Iris pigment epithelial cell (primary cell): ENCODE results near the gene BRSK2.
"Not testable (repeated sequence)": the region's sequence is repeated elsewhere in the genome, so short reads cannot be mapped to it uniquely, and the experiment has no call there.

ENCODE experiments used
- DNase-seq: peaks from one replicate; pipeline ENCODE4 v3.0.0-alpha.2; 2011; ENCODE audit warnings: low read depth

Gene BRSK2

DNA sequence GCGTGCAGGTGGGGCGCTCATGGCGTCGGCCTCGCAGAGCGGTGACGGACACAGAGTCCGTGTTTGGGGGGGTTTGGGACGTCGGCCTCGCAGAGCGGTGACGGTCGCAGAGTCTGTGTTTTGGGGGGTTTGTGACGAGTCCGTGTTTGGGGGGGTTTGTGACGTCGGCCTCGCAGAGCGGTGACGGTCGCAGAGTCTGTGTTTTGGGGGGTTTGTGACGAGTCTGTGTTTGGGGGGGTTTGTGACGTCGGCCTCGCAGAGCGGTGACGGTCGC is 20.1 kb downstream of the BRSK2 start:
- DNase-seq: not testable (repeated sequence)

DNA sequence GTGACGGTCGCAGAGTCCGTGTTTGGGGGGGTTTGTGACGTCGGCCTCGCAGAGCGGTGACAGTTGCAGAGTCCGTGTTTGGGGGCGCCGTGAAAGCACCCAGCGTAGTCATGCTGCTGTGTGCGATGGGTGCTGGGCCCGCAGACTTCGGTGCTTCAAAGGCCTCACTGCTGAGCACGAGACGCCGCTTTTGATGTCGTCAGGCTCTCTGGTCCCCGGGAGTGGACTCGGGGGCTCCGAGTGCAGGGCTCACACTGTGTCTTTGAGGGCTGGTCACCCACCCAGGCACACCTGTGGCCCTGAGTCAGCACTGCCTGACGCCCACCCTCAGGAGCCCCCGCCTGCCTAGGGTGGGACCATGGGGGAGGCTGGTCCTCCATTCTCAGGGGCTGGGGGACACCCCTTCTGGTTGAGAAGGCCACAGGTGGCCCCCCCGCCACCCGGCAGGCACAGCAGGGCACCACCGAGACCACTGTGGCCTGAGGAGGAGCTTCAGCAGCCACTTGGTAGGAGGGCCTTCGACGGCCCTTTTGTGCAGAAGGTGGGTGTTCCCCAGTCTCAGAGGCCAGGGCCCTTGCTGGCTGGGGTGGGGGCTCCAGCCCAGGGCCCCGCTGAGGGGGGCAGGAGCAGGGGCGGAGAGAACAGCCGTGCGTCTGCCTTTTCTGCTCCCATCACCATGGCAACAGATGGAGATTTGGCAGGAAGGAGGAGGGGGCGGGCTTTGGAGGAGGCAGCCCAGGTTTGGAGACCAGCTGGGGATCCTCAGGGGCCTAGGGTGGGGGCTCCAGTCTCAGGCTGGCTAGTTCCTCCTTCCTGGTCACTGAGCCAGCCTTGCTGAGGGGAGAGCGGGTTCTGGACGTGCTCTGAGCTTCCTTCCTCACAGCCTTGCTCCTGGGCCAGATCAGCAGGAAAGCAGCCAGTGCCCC is 20.9 kb downstream of the BRSK2 start:
- DNase-seq: no peak

DNA sequence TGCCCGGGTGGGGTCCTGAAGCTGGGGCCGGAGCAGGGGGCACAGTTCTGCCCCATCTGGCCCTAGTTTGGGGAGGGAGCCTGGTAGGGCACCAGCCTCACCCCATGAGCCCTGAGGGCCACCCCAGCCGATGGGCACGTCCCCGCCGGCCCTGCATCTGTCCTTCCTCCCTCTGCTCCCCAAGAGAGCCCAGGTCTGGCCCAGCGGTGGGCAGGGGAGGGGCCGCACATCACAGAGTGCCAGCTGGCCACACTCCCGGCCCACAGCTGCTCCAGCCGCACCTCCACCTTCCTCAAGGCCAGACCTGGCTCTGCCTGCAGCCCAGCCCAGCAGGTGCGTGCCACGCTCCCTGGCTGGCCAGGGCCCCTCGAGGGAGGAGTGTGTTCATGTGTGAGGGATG is 21.6 kb downstream of the BRSK2 start:
- DNase-seq: no peak

DNA sequence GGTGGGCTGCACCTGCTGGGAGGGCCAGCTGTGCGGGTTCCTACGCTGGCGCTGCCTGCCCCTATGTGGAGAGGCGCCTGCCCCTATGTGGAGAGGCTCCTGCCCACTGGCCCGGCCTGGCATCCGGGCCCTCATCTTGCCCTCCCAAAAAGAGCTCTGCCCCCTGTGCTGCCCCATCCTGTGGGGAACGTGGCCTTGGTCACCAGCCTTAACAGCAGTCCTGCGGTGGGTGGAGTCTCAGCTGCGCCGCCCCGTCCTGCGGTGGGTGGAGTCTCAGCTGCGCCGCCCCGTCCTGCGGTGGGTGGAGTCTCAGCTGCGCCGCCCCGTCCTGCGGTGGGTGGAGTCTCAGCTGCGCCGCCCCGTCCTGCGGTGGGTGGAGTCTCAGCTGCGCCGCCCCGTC is 22.0 kb downstream of the BRSK2 start:
- not testable (repeated sequence) for DNase-seq

DNA sequence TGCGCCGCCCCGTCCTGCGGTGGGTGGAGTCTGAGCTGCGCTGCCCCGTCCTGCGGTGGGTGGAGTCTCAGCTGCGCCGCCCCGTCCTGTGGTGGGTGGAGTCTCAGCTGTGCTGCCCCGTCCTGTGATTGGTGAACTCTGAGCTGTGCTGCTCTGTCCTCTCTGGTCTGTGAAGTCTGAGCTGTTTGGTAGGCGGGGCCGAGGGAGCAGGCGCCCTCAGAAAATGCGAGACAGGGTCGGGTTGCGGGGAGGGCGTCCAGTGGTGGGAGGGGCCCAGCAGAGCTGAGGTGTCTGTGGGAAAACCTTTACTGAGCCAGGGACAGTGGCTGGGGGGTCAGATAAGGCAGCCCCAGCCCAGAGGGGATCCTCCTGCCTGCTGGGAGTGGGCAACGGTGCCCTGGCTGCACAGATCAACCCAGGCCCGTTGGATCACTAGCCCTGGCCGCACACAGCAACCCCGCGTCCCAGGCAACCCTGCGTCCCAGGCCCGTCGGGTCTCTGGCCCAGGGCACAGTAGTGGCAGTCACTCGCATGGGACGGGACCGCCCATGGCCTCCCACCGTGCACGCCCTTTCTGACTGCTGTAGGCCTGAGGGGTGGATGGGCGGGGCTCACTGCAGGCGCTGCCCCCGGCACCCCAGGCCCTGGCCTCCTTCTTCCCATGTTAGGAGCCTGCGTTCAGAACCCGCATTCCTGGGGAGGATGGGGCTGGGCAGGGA is 22.8 kb downstream of the BRSK2 start:
- DNase-seq: no peak

DNA sequence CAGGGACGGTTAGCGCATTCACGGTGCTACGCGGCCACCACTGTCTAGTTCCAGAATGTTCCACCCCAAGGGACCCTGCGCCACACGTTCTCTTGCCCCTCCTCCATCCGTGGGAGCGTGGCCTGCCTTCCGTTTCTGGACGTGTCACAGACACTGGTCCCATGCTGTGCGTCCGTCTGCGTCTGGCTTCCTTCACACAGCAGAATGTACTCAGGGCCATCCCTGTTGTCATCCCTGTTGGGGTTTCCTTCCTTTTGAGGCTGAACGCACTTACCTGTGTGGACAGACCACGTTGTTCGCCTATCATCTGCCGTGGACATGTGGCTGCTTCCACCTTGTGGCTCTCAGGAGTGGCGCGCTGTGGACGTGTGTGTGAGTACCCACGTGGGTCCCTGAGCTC is 24.9 kb downstream of the BRSK2 start:
- DNase-seq: no peak

DNA sequence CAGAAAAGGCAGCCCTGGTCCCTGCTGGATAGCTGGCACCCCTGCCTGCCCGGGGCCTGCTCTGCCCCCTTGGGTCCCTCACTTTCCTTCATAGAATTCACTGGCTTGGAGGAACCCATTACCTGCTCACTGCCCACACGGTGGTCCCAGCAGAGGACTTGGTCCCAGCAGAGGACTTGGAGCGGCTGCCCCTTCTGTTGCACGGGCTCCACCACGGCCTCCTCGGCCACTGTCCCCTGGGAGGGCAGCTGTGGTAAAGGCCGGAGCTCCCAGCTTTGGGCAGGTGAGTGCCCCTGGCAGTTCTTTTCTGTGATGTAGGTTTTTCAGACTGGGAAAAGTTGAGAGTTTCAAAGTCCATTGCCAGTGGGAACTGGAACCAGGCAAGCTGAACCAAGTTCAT is 25.9 kb downstream of the BRSK2 start:
- no peak for DNase-seq

DNA sequence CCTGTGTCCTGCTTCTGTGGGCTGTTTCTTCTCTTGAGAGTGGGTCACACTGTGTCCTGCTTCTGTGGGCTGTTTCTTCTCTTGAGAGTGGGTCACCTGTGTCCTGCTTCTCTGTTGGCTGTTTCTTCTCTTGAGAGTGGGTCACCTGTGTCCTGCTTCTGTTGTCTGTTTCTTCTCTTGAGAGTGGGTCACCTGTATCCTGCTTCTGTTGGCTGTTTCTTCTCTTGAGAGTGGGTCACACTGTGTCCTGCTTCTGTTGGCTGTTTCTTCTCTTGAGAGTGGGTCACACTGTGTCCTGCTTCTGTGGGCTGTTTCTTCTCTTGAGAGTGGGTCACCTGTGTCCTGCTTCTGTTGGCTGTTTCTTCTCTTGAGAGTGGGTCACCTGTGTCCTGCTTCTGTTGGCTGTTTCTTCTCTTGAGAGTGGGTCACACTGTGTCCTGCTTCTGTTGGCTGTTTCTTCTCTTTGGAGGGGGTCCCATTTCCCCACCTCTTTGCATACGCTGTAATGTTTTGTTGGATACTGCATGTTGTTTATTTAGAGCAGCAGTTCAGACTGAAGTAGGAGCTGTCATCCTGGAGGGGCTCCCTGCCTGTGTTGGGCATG is 28.6 kb downstream of the BRSK2 start:
- DNase-seq: peak; percentile 4

DNA sequence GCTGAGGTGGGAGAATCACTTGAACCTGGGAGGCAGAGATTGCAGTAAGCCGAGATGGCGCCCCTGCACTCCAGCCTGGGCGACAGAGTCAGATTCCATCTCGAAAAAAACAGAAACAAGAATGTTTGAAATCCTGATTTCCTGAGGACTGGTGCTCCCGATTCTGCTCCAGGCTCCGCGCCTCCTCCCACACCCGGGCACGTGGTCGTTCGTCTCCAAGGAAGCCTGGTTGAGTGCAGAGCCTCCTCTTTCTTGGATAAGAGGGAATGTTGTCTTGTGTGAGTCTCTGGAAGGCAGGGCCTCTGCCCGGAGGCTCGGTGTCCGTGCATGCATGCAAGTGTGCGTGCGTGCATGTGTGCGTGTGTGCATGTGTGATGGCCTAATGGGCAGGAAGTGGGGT is 30.1 kb downstream of the BRSK2 start:
- no peak for DNase-seq

DNA sequence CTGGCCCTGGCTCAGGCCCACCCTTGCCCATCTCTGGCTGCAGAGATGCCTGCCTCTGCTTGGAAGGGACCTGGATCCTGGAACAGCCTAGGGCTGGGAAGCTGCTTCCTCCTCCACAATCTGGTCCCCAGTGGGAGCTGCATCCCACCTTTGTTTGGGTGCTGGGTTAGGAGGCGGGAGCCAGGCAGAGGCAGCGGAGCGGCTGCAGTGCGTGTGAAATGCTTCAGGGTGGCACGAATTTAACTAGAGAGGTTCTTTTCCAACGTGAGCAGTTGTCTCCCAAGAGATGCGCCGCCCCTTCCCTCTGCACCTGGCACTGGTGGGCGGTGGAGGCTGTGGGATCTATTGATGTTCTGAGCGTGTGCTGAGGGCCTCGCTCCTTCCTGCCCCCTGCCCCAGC is 31.6 kb downstream of the BRSK2 start:
- DNase-seq: no peak

DNA sequence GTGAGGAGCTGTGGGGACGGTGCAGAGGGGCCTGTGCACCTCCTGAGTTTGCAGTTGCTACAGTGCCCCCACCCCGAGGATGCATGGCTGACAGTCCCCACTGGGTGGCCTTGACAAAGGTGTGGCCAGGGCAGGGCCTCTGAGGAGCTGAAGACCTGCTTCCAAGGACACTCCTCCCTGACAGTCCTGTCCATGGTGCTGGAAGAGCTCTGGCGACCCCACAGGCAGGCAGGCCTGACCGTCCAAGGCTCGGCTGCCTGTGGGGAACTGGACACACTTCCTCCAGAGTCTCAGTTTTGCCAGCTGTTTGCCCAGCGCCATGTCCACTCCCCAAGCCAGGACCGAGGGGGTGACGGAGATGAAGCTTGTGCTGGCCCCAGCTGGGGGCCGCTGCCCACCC is 32.7 kb downstream of the BRSK2 start:
- DNase-seq: peak; percentile 9

DNA sequence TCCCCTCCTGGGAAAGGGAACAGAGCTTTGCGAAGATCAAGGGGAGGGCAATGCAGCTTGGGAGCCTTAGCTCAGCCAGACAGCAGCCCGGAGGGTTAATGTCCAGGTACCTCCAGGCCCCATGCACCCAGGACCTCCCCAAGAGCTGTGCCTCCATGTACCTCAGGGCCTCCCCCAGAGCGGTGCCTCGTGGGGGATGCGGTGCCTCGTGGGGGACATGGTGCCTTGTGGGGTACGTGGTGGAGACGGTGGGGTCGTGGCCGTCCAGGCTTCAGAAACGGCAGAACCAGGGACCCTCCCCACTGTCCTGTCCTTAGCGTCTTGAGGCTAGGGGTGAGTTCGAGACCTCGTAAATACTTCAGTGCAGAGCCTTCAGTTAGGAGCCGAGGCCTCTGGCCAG is 33.2 kb downstream of the BRSK2 start:
- no peak for DNase-seq

DNA sequence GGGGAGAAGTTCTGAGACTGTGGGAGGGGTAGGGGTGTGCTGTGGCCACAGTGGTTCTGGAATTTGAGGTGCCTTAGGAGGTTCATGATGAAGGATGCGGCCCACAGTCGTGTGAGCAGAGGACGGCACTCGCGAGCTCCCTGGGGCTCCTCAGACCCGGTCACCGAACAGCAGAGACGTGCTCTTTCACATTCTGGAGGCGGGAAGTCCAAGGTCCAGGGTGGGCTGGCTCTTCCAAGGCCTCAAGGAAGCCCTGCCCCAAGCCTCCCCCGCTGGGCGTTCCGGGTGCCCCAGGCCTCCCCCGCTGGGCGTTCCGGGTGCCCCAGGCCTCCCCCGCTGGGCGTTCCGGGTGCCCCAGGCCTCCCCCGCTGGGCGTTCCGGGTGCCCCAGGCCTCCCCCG is 33.7 kb downstream of the BRSK2 start:
- DNase-seq: not testable (repeated sequence)

DNA sequence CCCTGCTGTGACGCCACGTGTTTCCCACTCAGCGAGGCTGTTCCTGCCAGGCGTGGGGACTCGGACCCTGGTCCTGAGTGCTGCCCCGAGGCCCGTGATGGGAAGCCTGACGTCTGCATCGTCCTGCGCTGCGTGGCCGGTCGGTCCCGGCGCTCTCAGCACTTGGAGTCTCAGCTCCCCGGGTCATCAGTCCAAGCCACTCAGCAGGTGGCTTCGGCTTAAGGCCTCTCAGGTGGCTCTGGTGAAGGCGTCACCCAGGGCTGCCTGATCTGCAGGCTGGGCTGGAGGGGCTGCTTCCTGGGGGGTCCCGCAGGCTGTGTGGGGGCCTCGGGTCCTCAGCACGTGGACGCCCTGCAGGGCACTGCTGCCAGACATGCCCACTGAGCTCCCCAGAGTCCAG is 35.3 kb downstream of the BRSK2 start:
- DNase-seq: no peak

DNA sequence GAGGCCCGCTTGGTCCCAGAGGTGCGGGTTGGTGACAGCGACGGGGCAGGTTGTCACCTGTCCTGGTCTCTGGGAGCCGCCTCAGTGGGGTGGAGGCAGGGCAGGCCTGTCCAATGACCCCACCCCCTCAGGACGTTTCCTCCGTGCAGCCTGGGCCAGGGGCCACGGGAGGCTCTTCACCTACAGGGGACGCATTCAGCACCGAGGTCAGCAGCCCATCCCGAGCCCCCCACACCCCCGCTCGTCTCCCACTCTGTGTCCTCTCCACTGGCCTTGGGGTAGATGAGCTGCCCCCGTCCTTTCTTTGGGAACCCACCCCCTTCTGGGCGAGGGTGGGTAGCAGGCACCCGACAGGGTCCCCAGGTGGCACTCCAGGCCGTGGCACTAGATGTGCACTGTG is 35.7 kb downstream of the BRSK2 start:
- no peak for DNase-seq

DNA sequence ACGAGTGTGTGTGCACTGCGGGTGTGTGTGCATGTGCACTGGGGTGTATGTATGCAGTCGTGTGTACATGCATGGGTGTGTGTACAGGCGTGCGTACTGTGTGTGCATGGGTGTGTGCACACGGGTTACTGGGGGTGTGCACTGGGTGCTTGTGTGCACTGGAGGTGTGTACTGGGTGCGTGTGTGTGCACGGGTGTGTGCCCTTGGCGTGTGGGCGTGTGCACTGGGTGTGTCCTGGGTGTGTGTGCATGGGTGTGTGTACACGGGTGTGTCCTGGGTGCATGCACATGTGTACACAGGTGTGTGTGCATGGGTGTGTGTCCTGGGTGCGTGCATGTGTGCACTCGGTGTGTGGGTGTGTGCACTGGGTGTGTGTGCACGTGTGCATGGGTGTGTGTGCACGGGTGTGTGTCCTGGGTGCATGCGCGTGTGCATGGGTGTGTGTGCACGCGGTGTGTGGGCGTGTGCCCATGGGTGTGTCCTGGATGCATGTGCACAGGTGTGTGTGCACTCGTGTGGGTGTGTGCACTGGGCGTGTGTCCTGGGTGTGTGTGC is 39.1 kb downstream of the BRSK2 start:
- no peak for DNase-seq

DNA sequence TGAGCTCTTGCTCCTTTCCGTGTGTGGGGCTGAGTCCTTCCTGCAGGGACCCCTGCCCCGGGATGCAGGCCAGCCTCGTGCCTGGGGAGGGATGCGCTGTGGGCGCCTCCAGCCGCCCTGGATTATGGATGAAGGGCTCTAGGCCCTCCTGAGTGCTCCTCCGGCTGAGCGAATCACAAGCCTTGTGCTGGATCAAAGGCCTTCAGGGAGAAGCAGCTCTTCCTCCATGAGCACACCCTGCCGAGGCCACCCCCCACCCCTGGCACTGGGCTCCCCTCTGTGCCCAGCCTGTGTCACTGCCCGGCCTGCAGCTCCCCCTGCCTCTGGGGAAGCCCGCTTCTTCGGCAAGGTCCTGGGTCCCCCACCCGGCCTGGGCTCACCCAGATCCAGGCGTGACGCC is 43.8 kb downstream of the BRSK2 start:
- no peak for DNase-seq

DNA sequence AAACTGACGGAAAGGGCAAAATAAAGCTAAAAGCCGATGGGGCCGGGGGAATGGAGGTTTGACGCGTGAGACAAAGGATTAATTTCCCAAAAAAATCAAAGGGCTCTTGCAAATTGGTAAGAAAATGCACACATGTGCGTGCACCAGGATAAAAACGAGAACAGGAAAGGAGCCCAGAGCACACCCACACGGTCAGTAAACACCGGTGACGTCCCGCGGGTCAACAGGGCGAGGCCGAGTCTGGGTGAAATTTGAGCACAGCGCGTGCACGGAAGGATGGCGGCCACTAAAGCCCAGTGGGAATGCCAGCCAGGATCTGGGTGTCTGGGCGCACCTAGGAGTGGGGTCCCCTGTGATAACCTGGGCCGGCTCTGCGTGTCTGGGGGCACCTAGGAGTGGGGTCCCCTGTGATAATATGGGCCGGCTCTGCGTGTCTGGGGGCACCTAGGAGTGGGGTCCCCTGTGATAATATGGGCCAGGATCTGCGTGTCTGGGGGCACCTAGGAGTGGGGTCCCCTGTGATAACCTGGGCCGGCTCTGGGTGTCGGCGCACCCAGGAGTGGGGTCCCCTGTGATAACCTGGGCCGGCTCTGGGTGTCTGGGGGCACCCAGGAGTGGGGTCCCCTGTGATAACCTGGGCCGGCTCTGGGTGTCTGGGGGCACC is 44.4 kb downstream of the BRSK2 start:
- no peak for DNase-seq

DNA sequence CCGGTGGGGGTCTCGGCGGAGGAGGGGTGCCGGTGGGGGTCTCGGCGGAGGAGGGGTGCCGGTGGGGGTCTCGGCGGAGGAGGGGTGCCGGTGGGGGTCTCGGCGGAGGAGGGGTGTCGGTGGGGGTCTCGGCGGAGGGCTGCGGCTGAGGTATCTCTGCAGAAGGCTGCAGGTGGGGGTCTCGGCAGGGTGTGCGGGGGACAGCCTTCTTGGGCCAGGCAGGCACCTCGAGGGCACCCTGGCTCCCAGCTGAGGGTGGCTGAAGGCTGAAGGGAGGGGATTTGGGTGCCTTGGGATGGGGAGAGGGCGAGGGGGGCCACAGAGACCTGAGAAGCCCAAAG is 45.7 kb downstream of the BRSK2 start:
- not testable (repeated sequence) for DNase-seq

DNA sequence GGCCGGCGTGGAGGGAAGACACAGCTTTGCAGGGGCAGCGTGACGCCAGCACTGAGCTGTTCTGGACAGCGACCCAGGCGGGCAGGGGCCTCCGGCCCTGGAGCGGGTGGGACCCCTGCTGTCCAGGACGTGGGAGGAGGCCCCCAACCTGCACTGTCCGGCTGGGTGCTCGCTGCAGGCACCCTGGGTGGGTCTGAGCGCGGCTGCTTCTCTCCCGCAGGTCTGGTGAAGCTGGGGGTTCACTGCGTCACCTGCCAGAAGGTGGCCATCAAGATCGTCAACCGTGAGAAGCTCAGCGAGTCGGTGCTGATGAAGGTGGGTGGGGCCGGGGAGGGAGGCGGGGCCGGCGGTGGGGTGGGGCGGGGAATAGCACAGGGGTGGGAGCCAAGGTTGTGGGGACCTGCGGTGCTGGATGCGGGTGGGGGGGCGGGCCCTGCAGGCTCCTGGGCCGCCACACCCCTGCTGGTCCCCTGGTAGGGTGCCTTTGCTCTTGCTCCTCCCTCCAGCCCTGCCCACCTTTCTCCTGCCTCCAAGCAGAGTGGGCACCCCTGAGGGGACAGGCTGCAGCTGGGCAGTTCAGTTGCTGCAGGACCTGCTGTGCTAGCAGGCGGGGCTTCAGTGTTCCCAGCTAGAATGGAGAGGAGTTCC is 46.2 kb downstream of the BRSK2 start:
- no peak for DNase-seq

DNA sequence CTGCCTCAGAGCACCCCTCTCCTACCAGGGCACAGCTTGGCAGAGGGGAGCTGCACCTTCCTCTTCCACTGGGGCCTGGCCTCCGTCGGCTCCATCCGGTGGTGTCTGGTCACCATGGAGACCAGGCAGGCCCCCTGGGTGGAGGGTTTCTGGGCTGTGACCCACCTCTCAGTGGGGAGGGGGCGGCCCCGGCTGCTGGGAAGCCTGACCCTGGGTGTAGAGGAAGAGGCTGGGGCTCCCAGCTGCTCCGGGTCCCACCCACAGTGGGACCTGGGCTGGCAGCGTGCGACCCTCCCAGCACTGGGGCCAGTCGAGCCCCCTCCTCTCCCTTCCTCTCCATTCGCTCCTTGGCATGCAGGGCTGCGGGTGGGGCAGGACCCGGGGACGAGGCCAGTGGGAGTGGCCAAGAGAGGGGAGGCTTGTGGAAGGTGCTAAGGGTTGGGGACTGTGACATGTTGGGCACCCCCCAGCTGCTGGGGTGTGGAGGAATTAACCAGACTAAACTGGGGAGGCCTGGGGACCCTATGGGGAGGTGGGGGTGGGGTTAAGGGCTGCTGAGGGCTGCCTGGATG is 46.8 kb downstream of the BRSK2 start:
- DNase-seq: no peak

DNA sequence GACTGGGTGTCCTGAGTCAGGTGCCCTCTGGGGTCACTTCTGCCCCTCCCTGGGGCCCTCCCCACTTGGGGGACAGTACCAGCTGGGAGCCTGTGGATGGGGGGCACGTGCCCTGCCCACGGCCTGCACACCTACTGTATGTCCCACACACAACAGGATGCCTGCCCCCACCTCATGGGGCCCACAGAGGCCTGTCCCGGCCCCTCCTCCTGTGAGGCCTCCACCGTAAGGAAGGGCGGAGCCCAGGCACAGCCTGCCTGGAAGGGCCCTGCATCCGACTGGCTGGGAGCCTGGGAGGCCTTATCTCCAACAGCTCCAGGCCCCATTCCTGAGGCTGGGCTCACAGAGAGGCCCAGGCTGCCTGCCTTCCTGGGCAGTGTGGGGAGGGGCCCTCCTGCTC is 47.8 kb downstream of the BRSK2 start:
- peak; percentile 32 for DNase-seq
